Measurements from ENCODE around the gene KIF6. TPM values are rescaled to one million over a fixed set of nuclear protein-coding genes. Genes with fewer than 3 reads are reported as not detected.

Gene KIF6
- total and polyA plus RNA-seq, 2 of the 8 experiments (the other 6 are each of a cell fraction or from before 2014, with no cell fraction given) = 0.53 to 0.65 TPM

Small RNA genes lying within 50 kb of the gene (small RNA-seq; reads per million reads assigned to genes)
- gene RNU1-54P (ENCODE audit: insufficient read depth) = not detected

Other genes starting within 250 kb of the KIF6 start
- gene DAAM2, start 67.0 kb upstream of the KIF6 start, total RNA-seq (2021; fragmentation: NEBNext Ultra II Directional; extraction: Animal tissue kit (Norgen Biotek cat#: 25700)) = 2.9 TPM in 2 replicates
- 1.5 and 1.8 TPM in 2 replicates for gene DAAM2, start 67.0 kb upstream of the KIF6 start, polyA plus RNA-seq (2011; rRNA removed)
- gene MOCS1, start 209.1 kb upstream of the KIF6 start, total RNA-seq (2021; fragmentation: NEBNext Ultra II Directional; extraction: Animal tissue kit (Norgen Biotek cat#: 25700)) = 18.5 and 19.7 TPM in 2 replicates
- gene MOCS1, start 209.1 kb upstream of the KIF6 start, polyA plus RNA-seq (2011; rRNA removed) = 13.4 and 15.1 TPM in 2 replicates

Data from H1 (cell line).